ENCODE results near the gene KCNT2.

Gene KCNT2

DNA sequence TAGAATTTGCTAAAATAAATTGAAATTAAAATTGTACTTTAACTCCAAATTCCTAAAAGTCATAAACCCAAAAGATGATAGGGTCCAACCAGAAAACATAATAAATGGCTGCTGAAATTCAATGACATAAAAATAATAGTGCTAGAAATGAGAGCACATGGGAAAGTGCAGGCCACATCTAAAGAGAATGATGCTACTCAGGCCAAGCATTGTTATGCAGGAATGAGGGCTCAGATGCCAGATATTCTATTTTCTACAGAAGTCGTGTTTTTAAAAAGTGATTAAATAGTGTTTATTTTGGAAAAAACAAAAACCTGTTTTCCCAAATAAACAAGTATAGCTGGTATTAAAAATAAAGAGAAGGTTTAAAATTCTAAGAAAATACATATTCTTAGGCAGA, 234.4 kb downstream of the KCNT2 start:
- Histone ChIP-seq H3K27me3 (ENCODE audit: insufficient read depth, low read depth, severe bottlenecking) (no peaks in the 10 kb centered on the region), H3K4me3 (ENCODE audit: low read depth, low read length) (no peak overlapping the region), H3K36me3 (no peaks in the 10 kb centered on the region), H3K9me3 (ENCODE audit: severe bottlenecking) (no peaks in the 10 kb centered on the region), H3K27ac (no peak overlapping the region)
- TF ChIP-seq, protein P1, sequence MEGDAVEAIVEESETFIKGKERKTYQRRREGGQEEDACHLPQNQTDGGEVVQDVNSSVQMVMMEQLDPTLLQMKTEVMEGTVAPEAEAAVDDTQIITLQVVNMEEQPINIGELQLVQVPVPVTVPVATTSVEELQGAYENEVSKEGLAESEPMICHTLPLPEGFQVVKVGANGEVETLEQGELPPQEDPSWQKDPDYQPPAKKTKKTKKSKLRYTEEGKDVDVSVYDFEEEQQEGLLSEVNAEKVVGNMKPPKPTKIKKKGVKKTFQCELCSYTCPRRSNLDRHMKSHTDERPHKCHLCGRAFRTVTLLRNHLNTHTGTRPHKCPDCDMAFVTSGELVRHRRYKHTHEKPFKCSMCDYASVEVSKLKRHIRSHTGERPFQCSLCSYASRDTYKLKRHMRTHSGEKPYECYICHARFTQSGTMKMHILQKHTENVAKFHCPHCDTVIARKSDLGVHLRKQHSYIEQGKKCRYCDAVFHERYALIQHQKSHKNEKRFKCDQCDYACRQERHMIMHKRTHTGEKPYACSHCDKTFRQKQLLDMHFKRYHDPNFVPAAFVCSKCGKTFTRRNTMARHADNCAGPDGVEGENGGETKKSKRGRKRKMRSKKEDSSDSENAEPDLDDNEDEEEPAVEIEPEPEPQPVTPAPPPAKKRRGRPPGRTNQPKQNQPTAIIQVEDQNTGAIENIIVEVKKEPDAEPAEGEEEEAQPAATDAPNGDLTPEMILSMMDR (IDR thresholded peaks at IDR 0.05; ENCODE audit: low read depth, low read length) = no peak
- no peak for DNase-seq

DNA sequence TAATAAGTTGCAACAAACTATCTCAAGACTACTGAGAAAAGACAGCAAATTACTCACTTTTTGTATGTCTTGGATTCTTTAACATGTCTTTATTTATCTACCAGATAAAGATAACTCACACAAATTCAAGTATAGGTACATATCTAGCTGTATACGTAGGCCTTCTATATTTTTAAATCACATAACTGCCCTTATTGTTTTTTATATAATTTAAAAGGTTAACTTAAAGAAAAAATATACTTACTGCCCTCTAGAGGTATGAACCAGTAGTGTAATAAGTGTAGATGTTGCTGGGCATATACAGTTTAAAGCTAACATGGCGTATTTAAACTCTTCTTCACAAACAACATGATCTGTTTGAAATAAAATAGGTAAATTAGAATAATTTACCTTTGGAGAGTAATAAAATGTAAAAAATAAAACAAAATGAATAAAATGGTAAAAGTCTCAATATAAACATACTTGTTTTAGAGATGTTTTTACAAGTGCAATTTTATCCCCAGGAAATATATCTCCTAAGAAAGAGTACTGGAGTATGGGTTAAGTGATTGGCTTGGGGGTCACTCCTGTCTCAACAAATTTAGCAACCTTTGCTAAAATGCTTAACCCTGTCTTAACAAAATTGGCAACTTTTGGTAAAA, 235.2 kb downstream of the KCNT2 start:
- TF ChIP-seq, protein P1 (IDR thresholded peaks at IDR 0.05; ENCODE audit: low read depth, low read length) = peak; percentile 33; the same call in 1 of the 2 replicates
- no peak for DNase-seq
- Histone ChIP-seq H3K9me3 (ENCODE audit: severe bottlenecking) (no peaks in the 10 kb centered on the region), H3K36me3 (no peaks in the 10 kb centered on the region), H3K4me3 (ENCODE audit: low read depth, low read length) (no peak overlapping the region), H3K27ac (no peak overlapping the region), H3K27me3 (ENCODE audit: insufficient read depth, low read depth, severe bottlenecking) (no peaks in the 10 kb centered on the region)

DNA sequence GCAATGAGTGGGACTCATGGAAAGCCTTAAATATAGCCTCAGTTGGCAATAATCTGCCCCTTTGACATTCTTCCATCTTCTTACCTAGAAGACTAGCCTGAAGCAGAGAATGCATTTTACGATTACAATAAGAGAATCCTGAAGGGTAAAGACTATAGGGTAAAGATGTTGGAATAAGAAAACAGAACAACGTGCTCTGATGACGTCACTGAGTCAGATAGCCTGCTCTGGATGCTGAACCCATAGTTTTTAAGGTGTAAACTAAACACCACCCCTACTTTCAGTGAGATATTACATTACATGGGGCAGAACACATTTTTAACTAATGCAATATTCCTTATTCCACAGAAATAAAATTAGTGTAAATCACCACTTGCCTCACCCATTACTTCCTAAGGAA, 240.4 kb downstream of the KCNT2 start:
- H3K4me3 ChIP-seq (ENCODE audit: low read depth, low read length) = no peak overlapping the region
- H3K9me3 ChIP-seq (ENCODE audit: severe bottlenecking) = no peaks in the 10 kb centered on the region
- no peaks in the 10 kb centered on the region for H3K36me3 ChIP-seq
- TF ChIP-seq, protein P1 (IDR thresholded peaks at IDR 0.05; ENCODE audit: low read depth, low read length) = no peak
- no peaks in the 10 kb centered on the region for H3K27me3 ChIP-seq (ENCODE audit: insufficient read depth, low read depth, severe bottlenecking)
- H3K27ac ChIP-seq = no peak overlapping the region
- DNase-seq = no peak

DNA sequence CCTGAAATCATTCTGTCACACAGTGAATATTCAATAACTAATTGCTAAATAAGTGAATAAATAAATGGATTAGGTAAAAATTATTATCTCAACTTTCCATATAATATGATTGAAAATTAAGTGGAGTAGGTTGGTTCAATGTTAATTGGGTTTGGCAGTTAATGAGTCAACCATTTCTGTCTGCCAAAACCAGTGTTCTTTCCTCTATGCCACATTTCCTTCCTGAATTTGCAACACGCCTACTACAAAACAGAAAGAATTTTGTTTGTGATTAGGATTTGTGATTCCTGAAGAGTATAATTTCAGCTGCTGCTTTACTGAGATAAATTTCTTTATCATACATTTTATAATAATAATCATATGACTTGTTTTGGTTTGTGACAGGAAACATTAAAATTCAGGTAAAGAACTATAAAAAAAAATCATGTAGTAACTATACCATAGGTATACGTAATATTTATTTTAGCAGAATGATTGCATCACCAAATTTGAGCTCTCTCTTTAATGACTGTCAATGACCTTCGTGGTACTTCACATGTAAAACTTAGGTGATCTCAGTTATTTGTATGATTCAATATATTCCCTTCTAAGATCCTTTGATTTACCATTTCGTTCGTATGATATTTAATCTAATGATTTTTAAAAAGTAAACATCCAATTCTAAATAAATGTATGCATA, 241.3 kb downstream of the KCNT2 start:
- Histone ChIP-seq H3K4me3 (ENCODE audit: low read depth, low read length) (no peak overlapping the region), H3K27me3 (ENCODE audit: insufficient read depth, low read depth, severe bottlenecking) (no peaks in the 10 kb centered on the region), H3K9me3 (ENCODE audit: severe bottlenecking) (no peaks in the 10 kb centered on the region), H3K36me3 (no peaks in the 10 kb centered on the region), H3K27ac (no peak overlapping the region)
- TF ChIP-seq, protein P1 (IDR thresholded peaks at IDR 0.05; ENCODE audit: low read depth, low read length) = no peak
- DNase-seq = no peak

DNA sequence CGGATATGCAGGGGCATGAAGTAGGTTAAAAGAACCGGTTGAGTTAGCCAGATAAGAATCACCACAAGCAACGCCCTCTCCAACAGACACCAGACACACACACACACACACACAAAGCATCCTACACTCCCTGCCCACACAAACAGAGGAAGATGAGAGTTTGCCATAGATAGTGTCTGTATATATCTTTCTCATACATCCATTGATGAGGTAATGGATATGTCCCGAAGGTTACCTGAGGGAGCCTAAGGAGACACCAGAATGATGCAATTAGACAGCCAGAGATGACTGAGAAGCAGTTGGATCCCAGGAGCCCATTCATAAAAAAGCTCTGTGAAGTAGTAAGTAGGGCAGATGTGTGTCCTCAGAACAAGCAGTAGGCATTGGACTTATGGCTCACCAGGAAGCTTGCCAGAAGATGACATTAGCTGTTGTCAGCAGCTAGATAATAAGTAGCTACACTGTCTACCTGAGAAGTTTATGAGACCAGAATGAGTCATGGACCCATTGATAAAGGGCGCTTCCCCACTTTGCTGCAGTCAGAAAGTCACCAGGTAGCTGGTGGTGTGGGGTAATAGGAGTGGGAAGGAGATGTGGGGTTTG, 247.0 kb downstream of the KCNT2 start:
- H3K4me3 ChIP-seq (ENCODE audit: low read depth, low read length) = no peak overlapping the region
- no peak overlapping the region for H3K27ac ChIP-seq
- H3K9me3 ChIP-seq (ENCODE audit: severe bottlenecking) = no peaks in the 10 kb centered on the region
- no peaks in the 10 kb centered on the region for H3K36me3 ChIP-seq
- no peaks in the 10 kb centered on the region for H3K27me3 ChIP-seq (ENCODE audit: insufficient read depth, low read depth, severe bottlenecking)
- TF ChIP-seq, protein P1 (IDR thresholded peaks at IDR 0.05; ENCODE audit: low read depth, low read length) = no peak
- no peak for DNase-seq

All from WERI-Rb-1 (cell line).